ENCODE results near the gene INHBE.
A peak's percentile ranks its signal among the peaks of the same experiment; 100 is the strongest.
"Not testable (repeated sequence)": the region's sequence is repeated elsewhere in the genome, so short reads cannot be mapped to it uniquely, and the experiment has no call there.

INHBE gene

GRCh38 chr12:57454566-57455373 is at the start of gene INHBE:
TSS of gene INHBE (plus strand) at chr12:57455307. CDS start at chr12:57455537, 230 bp downstream.
- peak; percentile 68 to 86 (median 69) for DNase-seq

- DNase-seq: no peak
These were observed 44.6 kb upstream of the INHBE start for GRCh38 chr12:57410534-57410933.

- not testable (repeated sequence) for DNase-seq
These were observed 40.9 kb upstream of the INHBE start for GRCh38 chr12:57414160-57414559.

- no peak for DNase-seq
These were observed 40.0 kb upstream of the INHBE start for GRCh38 chr12:57415088-57415487.

- DNase-seq: peak in 1 of 3 donors; percentile 13
These were observed 38.8 kb upstream of the INHBE start for GRCh38 chr12:57416039-57416996.

- DNase-seq: no peak
These were observed 36.9 kb upstream of the INHBE start for GRCh38 chr12:57418255-57418654.

GRCh38 chr12:57419495-57419894 is 35.6 kb upstream of the INHBE start:
- no peak for DNase-seq

- DNase-seq: no peak
These were observed 34.6 kb upstream of the INHBE start for GRCh38 chr12:57420482-57420881.

- not testable (repeated sequence) for DNase-seq
These were observed 28.2 kb upstream of the INHBE start for GRCh38 chr12:57426948-57427347.

GRCh38 chr12:57428965-57429364 is 26.1 kb upstream of the INHBE start:
- no peak for DNase-seq

GRCh38 chr12:57429473-57430111 is 25.5 kb upstream of the INHBE start:
- no peak for DNase-seq

- DNase-seq: no peak
These were observed 24.8 kb upstream of the INHBE start for GRCh38 chr12:57430112-57430930.

- DNase-seq: peak; percentile 95 to 96 (median 96)
These were observed 24.1 kb upstream of the INHBE start, which contains the start of gene R3HDM2 for GRCh38 chr12:57430931-57431566. TSS of gene R3HDM2 (minus strand) at chr12:57431043. CDS start at chr12:57310428, 120,615 bp downstream.

- no peak for DNase-seq
These were observed 23.4 kb upstream of the INHBE start for GRCh38 chr12:57431654-57432188.

GRCh38 chr12:57433370-57433769 is 21.7 kb upstream of the INHBE start:
- no peak for DNase-seq

- no peak for DNase-seq
These were observed 20.4 kb upstream of the INHBE start, which contains the start of gene INHBC for GRCh38 chr12:57434517-57435223. TSS of gene INHBC (plus strand) at chr12:57434784. CDS start at chr12:57434887, 103 bp downstream.

- DNase-seq: no peak
These were observed 19.8 kb upstream of the INHBE start for GRCh38 chr12:57435293-57435692.

- DNase-seq: no peak
These were observed 16.7 kb upstream of the INHBE start for GRCh38 chr12:57438400-57438799.

GRCh38 chr12:57439762-57440266 is 15.3 kb upstream of the INHBE start:
- no peak for DNase-seq

- not testable (repeated sequence) for DNase-seq
These were observed 13.7 kb upstream of the INHBE start for GRCh38 chr12:57441393-57441792.
